ENCODE measurements around the gene ACTN1. TPM values are rescaled to one million over a fixed set of nuclear protein-coding genes. Genes with fewer than 3 reads are reported as not detected.
"Not testable (repeated sequence)": the region's sequence is repeated elsewhere in the genome, so short reads cannot be mapped to it uniquely, and the experiment has no call there.

Gene ACTN1
- total RNA-seq, 2 experiments from 2014 or later, result 51.4 to 56.1 TPM

DNA sequence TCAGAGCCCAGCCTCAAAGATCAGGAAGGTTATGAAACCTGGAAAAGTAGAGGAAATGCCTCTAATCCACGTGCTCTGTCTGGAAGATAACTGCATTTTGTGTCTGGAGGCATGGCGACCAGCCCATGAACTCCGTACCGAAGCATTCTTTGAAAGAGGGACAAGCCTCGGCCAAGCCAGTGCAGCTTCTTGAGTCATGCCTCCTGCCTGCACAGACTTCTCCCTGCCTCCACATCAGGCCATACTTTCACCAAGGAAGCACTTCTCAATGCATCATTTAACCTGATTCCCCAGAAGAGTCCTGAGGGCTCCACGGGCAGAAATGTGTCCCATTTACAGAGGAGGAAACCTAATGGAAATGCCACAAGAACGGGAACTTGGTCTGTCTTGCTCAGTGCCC is 3.4 kb downstream of the ACTN1 start:
- no peak for ATAC-seq
- Mint-ChIP-seq H3K27me3 (ENCODE audit: low read depth) (peaks cover 8% of the 10 kb centered on the region), H3K27ac (no peak overlapping the region), H3K4me3 (no peak overlapping the region), H3K9me3 (ENCODE audit: insufficient read depth) (peaks cover 11% of the 10 kb centered on the region), H3K36me3 (ENCODE audit: low read depth) (peaks cover 61% of the 10 kb centered on the region), H3K4me1 (ENCODE audit: low read depth) (peaks cover 57% of the 10 kb centered on the region)
- POLR2A ChIA-PET, result interaction anchor here (1.2 kb wide), 1 partner anchor 30 kb away, joined by 3 read pairs; no protein-coding TSS in a partner anchor
- CTCF ChIA-PET, result interaction anchor here (0.8 to 1.1 kb wide), 3 partner anchors 38 to 64 kb away, joined by 3 read pairs; no protein-coding TSS in a partner anchor
- DNase-seq, result no peak

DNA sequence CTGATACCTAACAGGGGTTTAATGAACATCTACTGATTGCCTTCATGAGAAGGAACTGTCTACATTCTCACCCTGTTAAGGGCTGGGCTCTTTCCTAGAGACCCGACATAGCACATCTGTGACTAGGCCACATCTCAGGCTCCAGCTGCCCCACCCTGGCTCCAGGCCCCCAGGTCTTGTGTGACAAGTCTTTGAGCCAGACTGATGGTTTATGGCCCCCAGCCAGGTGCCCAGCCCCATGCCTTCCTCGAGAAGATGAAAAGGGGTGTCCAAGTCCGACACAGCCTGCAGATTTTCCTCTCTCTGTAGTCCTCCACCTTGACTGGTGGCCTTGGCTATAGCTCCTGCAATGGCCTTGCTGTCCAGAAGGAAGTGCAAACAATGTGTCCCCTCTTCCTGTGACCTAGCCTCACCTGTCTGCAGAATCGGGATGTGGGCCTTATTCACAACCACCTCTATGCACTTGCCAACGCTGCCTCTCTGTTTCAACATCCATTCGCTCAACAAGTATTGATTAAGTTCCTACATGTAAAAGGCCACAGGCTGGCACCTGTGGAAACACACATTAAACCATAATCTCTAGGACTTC is 4.2 kb downstream of the ACTN1 start:
- CTCF ChIA-PET, result interaction anchor here (1.0 to 1.1 kb wide), 2 partner anchors 27 to 64 kb away, joined by 3 read pairs; no protein-coding TSS in a partner anchor
- peaks cover 1% of the 10 kb centered on the region for H3K27me3 Mint-ChIP-seq (ENCODE audit: low read depth)
- ATAC-seq (no peak), DNase-seq (no peak)
- POLR2A ChIA-PET, result no interaction called here
- no peak overlapping the region for H3K4me3 Mint-ChIP-seq
- H3K27ac Mint-ChIP-seq, result no peak overlapping the region
- H3K36me3 Mint-ChIP-seq (ENCODE audit: low read depth), result peaks cover 61% of the 10 kb centered on the region
- peaks cover 11% of the 10 kb centered on the region for H3K9me3 Mint-ChIP-seq (ENCODE audit: insufficient read depth)
- peaks cover 57% of the 10 kb centered on the region for H3K4me1 Mint-ChIP-seq (ENCODE audit: low read depth)

DNA sequence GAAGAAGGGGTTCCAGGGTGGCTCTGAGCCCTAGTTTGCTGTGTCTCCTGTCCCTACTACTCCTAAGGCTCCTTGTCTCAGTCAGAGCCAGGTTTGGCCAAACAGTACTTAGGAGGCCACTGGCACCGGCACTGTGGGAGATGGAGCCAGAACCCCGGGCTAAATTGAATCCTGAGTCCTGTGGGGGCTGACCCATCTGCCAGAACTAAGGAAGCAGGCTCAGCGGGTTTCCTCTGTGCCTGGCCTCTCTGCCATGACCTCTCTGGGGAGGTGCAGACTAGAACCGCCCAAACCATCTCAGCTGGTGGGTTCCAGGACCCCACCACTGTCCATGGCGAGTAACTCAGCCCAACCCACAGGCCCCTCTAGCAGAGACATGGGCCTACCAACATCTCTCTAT is 5.5 kb downstream of the ACTN1 start:
- POLR2A ChIA-PET, result no interaction called here
- CTCF ChIA-PET, result no interaction called here
- Mint-ChIP-seq H3K36me3 (ENCODE audit: low read depth) (peaks cover 61% of the 10 kb centered on the region), H3K9me3 (ENCODE audit: insufficient read depth) (peaks cover 11% of the 10 kb centered on the region), H3K27ac (no peak overlapping the region), H3K4me1 (ENCODE audit: low read depth) (peaks cover 69% of the 10 kb centered on the region), H3K27me3 (ENCODE audit: low read depth) (no peaks in the 10 kb centered on the region), H3K4me3 (no peak overlapping the region)
- ATAC-seq, result no peak
- no peak for DNase-seq

DNA sequence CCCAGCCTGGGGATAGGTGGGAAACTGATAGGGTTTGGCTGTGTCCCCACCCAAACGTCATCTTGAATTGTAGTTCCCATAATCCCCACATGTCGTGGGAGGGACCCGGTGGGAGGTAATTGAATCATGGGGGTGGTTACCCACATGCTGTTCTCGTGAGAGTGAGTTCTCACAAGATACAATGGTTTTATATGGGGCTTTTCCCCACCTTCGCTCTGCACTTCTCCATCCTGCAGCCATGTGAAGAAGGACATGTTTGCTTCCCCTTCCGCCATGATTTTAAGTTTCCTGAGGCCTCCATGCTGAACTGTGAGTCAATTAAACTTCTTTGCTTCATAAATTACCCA is 5.9 kb downstream of the ACTN1 start:
- POLR2A ChIA-PET; H3K27me3 Mint-ChIP-seq (ENCODE audit: low read depth); CTCF ChIA-PET; DNase-seq; H3K27ac Mint-ChIP-seq; H3K4me3 Mint-ChIP-seq; ATAC-seq: not testable (repeated sequence)
- peaks cover 73% of the 10 kb centered on the region for H3K4me1 Mint-ChIP-seq (ENCODE audit: low read depth)
- H3K36me3 Mint-ChIP-seq (ENCODE audit: low read depth), result peaks cover 61% of the 10 kb centered on the region
- peaks cover 11% of the 10 kb centered on the region for H3K9me3 Mint-ChIP-seq (ENCODE audit: insufficient read depth)

DNA sequence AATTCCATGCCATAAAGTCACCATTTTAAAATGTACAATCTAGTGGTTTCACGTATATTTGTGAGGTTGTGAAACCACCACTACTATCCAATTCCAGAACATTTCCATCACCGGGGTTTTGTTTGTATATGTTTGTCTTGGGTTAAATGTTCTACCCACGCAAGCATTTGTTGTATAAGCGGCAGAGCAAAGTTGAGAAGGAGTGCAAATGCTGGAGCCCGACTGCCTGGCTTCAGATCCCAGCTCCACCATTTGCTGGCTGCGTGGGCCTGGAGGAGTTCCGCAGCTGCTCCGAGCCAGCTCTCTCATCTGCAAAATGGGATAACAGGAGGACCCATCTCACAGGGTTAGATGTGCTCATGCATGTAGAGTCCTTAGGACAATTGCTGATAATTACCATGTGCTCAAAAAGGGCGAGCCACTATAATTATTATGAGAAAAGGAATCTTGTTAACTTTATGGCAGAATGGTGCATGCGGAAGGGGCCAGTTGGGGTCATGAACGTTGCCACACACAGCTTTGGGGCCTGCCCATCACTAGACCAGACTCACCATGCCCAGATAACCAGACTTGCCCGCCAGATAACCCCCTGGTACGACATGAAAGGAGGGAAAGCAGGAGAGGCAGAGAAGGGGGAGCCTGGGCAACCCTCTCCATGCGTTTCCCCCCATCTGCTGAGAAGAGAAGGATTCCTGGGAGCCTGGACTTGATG is 6.4 kb downstream of the ACTN1 start:
- Mint-ChIP-seq H3K4me1 (ENCODE audit: low read depth) (peaks cover 76% of the 10 kb centered on the region), H3K27ac (no peak overlapping the region), H3K9me3 (ENCODE audit: insufficient read depth) (peaks cover 11% of the 10 kb centered on the region), H3K27me3 (ENCODE audit: low read depth) (no peaks in the 10 kb centered on the region), H3K4me3 (no peak overlapping the region), H3K36me3 (ENCODE audit: low read depth) (peaks cover 61% of the 10 kb centered on the region)
- ChIA-PET POLR2A (no interaction called here), CTCF (interaction anchor here (1.2 kb wide), 1 partner anchor 61 kb away, joined by 3 read pairs; no protein-coding TSS in a partner anchor)
- no peak for DNase-seq
- ATAC-seq, result no peak

GRCh38 chr14:68971411-68972035 is 7.6 kb downstream of the ACTN1 start:
- H3K4me3 Mint-ChIP-seq, result no peak overlapping the region
- no peaks in the 10 kb centered on the region for H3K27me3 Mint-ChIP-seq (ENCODE audit: low read depth)
- peaks cover 75% of the 10 kb centered on the region for H3K4me1 Mint-ChIP-seq (ENCODE audit: low read depth)
- ChIA-PET POLR2A (no interaction called here), CTCF (interaction anchor here (1.2 kb wide), 1 partner anchor 60 kb away, joined by 3 read pairs; no protein-coding TSS in a partner anchor)
- H3K27ac Mint-ChIP-seq, result no peak overlapping the region
- H3K9me3 Mint-ChIP-seq (ENCODE audit: insufficient read depth), result peaks cover 11% of the 10 kb centered on the region
- no peak for DNase-seq
- ATAC-seq, result no peak
- peaks cover 51% of the 10 kb centered on the region for H3K36me3 Mint-ChIP-seq (ENCODE audit: low read depth)

DNA sequence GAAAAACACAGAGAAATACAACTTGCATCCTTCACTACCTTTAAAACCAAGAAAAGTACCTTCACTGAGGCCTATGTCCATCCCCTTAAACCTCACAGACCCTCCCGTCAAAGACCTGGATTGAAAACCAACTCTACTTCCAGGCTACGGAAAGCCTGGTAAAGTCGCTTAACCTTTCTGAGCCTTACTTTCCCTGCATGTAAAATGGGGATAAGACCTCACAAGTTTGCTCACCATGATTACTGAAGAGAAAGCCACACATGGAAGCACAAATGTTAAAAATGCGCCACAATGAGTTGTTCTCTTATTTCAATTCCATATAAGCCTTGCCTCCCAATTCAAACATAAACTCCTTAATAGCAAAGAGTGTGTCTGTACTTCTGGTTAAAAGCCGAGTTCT is 8.4 kb downstream of the ACTN1 start:
- ChIA-PET POLR2A (interaction anchor here (2.8 kb wide), 1 partner anchor 11 kb away, joined by 18 read pairs; no protein-coding TSS in a partner anchor), CTCF (interaction anchor here (0.9 to 3.8 kb wide), 5 partner anchors 10 to 44 kb away, joined by 3 to 21 read pairs (median 4); no protein-coding TSS in a partner anchor)
- Mint-ChIP-seq H3K27me3 (ENCODE audit: low read depth) (no peaks in the 10 kb centered on the region), H3K9me3 (ENCODE audit: insufficient read depth) (peaks cover 11% of the 10 kb centered on the region), H3K27ac (peak overlapping the region; percentile 69), H3K4me3 (peak overlapping the region; percentile 8), H3K4me1 (ENCODE audit: low read depth) (peaks cover 72% of the 10 kb centered on the region), H3K36me3 (ENCODE audit: low read depth) (peaks cover 43% of the 10 kb centered on the region)
- DNase-seq, result no peak
- no peak for ATAC-seq

- H3K36me3 Mint-ChIP-seq (ENCODE audit: low read depth), result peaks cover 37% of the 10 kb centered on the region
- DNase-seq (peak; percentile 66), ATAC-seq (peak; percentile 65)
- ChIA-PET CTCF (interaction anchor here (0.9 to 3.8 kb wide), 12 partner anchors 7 to 138 kb away, joined by 3 to 21 read pairs (median 4); no protein-coding TSS in a partner anchor), POLR2A (interaction anchor here (0.8 to 2.9 kb wide), 4 partner anchors 8 to 17 kb away, joined by 4 to 18 read pairs (median 8); no protein-coding TSS in a partner anchor)
- no peaks in the 10 kb centered on the region for H3K27me3 Mint-ChIP-seq (ENCODE audit: low read depth)
- peaks cover 11% of the 10 kb centered on the region for H3K9me3 Mint-ChIP-seq (ENCODE audit: insufficient read depth)
- peak overlapping the region; percentile 69 for H3K27ac Mint-ChIP-seq
- peak overlapping the region; percentile 8 for H3K4me3 Mint-ChIP-seq
- H3K4me1 Mint-ChIP-seq (ENCODE audit: low read depth), result peaks cover 72% of the 10 kb centered on the region
Observed at GRCh38 chr14:68970038-68970612, 9.0 kb downstream of the ACTN1 start.

DNA sequence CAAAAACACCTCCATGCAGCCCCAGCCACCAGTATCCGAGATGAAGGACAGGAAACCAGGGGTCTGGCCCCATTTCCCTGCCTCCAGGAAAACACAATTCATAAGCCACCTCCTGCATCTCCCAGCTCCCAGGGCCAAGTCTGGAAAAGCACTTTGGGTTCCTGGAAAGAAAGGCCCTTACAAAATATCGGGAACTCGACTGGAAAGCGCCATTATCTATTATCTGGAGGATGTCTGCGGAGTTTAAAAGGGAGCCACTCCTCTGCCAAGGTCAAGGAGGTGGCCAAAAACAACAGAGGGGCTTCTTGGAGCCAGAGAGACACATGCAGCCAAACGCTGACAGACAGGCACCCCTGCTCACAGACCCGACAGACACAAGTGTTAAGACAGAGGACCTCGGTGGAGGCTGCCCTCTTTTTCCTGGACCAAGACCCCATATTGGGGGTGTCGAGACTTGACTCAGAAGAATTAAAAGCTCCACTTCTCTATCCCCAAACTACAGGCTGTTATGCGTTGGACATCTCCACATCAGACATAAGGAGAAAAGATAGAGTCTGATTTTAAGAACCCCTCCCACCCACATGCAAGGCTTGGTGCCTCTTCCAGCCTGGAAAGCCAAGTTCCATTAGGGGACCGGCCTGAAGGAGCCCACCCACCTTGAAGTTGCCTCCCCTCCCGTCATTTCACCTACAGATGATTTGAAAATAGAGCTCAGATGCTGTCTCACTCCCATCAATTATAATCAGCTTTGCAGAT is 9.6 kb downstream of the ACTN1 start:
- POLR2A ChIA-PET, result interaction anchor here (0.8 to 2.9 kb wide), 6 partner anchors 8 to 16 kb away, joined by 4 to 18 read pairs (median 6); no protein-coding TSS in a partner anchor
- peak overlapping the region; percentile 8 for H3K4me3 Mint-ChIP-seq
- H3K27ac Mint-ChIP-seq, result peak overlapping the region; percentile 69
- DNase-seq, result no peak
- peaks cover 11% of the 10 kb centered on the region for H3K9me3 Mint-ChIP-seq (ENCODE audit: insufficient read depth)
- H3K27me3 Mint-ChIP-seq (ENCODE audit: low read depth), result no peaks in the 10 kb centered on the region
- H3K36me3 Mint-ChIP-seq (ENCODE audit: low read depth), result peaks cover 30% of the 10 kb centered on the region
- CTCF ChIA-PET, result interaction anchor here (0.9 to 3.8 kb wide), 13 partner anchors 8 to 138 kb away, joined by 3 to 21 read pairs (median 4); no protein-coding TSS in a partner anchor
- H3K4me1 Mint-ChIP-seq (ENCODE audit: low read depth), result peaks cover 73% of the 10 kb centered on the region
- no peak for ATAC-seq

GRCh38 chr14:68968721-68969120 is 10.4 kb downstream of the ACTN1 start:
- no peak overlapping the region for H3K4me3 Mint-ChIP-seq
- peaks cover 24% of the 10 kb centered on the region for H3K36me3 Mint-ChIP-seq (ENCODE audit: low read depth)
- ChIA-PET POLR2A (interaction anchor here (0.6 to 2.9 kb wide), 6 partner anchors 9 to 33 kb away, joined by 3 to 18 read pairs (median 6); no protein-coding TSS in a partner anchor), CTCF (interaction anchor here (1.0 to 3.8 kb wide), 10 partner anchors 9 to 139 kb away, joined by 3 to 21 read pairs (median 4); no protein-coding TSS in a partner anchor)
- no peak for DNase-seq
- ATAC-seq, result no peak
- peaks cover 11% of the 10 kb centered on the region for H3K9me3 Mint-ChIP-seq (ENCODE audit: insufficient read depth)
- H3K4me1 Mint-ChIP-seq (ENCODE audit: low read depth), result peaks cover 77% of the 10 kb centered on the region
- no peak overlapping the region for H3K27ac Mint-ChIP-seq
- H3K27me3 Mint-ChIP-seq (ENCODE audit: low read depth), result no peaks in the 10 kb centered on the region

DNA sequence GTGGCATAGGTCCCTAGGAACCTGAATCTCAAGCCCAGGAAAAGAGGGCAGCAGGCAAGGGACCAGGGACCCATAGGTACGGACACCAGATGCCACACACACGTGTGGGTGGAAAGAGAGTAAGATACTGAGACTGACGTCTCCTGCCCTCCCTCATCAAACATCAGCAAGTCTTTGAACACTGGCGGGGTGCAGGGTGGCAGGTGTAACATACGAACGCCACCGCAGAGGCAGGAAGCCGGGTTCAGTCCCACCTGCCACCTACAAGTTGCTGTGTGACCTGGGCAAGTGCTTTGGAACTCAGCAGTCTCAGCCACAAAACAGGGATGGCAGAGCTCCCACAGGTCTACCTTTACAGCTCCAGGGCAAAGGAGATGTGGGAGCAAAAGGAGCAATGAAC is 11.1 kb downstream of the ACTN1 start:
- POLR2A ChIA-PET, result interaction anchor here (0.6 to 2.9 kb wide), 6 partner anchors 9 to 32 kb away, joined by 3 to 18 read pairs (median 6); no protein-coding TSS in a partner anchor

More for the DNA sequence above, 11.1 kb downstream of the ACTN1 start:
- Mint-ChIP-seq H3K4me1 (ENCODE audit: low read depth) (peaks cover 80% of the 10 kb centered on the region), H3K27ac (peak overlapping the region; percentile 16), H3K27me3 (ENCODE audit: low read depth) (no peaks in the 10 kb centered on the region), H3K36me3 (ENCODE audit: low read depth) (peaks cover 21% of the 10 kb centered on the region), H3K4me3 (no peak overlapping the region), H3K9me3 (ENCODE audit: insufficient read depth) (peaks cover 6% of the 10 kb centered on the region)
- CTCF ChIA-PET, result interaction anchor here (1.6 to 3.8 kb wide), 4 partner anchors 9 to 57 kb away, joined by 3 to 21 read pairs (median 10); no protein-coding TSS in a partner anchor
- DNase-seq (peak; percentile 75), ATAC-seq (peak; percentile 82)

Data from activated CD8-positive, alpha-beta T cell treated with anti-CD3 and anti-CD28 coated beads, Interleukin-2, amount 10 ng/mL, durations not matched to agents 7 days and 5 days (primary cell).